ENCODE results near the gene ERI3.

The ERI3 gene

GRCh38 chr1:44347280-44347679 is 7.8 kb downstream of the ERI3 start:
- no peak for DNase-seq

DNA sequence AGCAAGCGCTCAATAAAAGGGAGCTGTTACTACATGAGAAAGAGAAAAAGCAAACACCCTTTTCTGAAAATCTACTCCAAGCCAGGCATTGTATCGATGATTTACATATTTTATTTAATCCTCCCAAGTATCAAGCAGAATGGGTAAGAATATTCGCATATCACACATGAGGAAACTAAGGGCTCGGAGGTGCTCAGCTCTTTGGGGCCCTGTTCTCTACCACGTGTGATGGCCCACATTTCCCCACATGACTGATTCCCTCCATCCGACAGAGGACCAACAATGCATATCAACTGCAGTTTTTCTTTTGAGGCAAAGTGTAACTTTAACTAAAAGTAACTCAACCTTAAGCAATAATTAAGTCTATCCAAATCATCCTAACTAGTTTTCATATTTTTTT is 8.2 kb downstream of the ERI3 start:
- DNase-seq: no peak

GRCh38 chr1:44346184-44346583 is 8.9 kb downstream of the ERI3 start:
- DNase-seq: no peak

DNA sequence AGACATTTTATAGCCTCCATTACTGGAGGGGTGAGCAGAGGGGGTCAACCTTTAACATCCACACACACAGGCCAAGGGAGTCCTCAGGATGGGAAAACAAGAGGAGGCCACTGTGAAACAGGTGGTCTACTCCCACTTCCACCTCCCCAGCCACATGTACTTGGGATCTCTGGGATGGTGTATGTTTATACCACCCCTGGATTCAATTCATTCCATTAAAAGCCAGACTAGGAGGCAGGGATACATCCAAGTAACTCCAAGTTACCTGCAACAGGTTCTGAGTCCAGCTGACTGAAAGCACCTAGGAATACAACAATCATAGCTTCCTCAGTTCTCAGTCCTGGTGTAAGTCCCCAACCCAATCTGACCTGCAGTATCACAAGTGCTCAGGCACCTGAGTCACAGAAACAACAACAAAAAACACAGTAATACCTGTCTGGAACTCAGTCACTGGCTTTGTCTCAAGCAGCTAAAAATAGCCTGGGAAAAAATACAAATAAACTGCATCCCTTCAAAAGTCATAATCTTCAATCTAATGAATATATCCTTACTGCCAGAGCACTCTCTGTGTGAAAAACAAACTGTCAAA is 9.8 kb downstream of the ERI3 start:
- no peak for DNase-seq

DNA sequence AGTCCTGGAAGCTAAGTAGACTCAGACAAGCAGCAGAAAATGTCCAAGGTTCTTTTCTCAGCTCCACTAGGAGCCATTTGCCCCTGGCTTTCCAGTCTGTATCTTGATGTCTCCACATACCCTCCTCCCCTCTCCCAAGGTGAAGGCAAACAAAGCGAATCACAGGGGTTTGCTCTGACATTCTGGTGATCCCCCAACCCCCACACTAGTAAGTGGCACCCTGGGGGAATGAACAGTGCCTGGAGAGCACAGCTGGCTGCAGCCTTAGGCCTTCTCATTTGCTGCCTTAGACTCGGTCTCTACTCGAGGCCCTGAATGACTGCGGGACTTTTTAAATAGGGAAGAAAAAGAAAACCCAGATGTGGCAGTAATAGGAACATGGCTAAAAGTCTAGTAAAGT is 15.3 kb downstream of the ERI3 start:
- no peak for DNase-seq

GRCh38 chr1:44338136-44338535 is 16.9 kb downstream of the ERI3 start:
- no peak for DNase-seq

GRCh38 chr1:44336668-44337067 is 18.4 kb downstream of the ERI3 start:
- DNase-seq: no peak

GRCh38 chr1:44334968-44335367 is 20.1 kb downstream of the ERI3 start:
- no peak for DNase-seq

DNA sequence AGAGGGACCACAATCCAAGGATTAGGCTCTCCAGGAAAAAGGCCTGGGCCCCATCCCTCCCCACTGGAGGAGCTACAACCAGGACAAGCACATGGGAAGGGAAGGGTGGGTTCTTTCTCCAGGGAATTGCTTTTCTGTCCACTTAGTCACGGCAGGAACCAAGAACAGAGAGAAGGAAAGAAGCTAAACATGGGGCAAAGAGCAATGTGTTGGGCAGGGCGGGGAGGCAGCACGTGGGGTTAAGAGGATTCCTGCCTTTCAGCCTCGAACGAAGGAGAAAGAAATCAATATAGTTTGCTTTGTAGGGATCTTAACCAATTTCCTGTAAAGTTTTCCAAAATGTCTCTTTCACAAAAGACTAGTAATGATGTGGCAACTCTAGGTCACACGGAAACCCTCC is 21.7 kb downstream of the ERI3 start:
- DNase-seq: no peak

GRCh38 chr1:44332505-44332904 is 22.6 kb downstream of the ERI3 start:
- no peak for DNase-seq

- no peak for DNase-seq
Measured at GRCh38 chr1:44330935-44331334, 24.1 kb downstream of the ERI3 start.

- DNase-seq: no peak
Measured at GRCh38 chr1:44328671-44329416, 26.2 kb downstream of the ERI3 start.

- DNase-seq: no peak
Measured at GRCh38 chr1:44327679-44328491, 27.2 kb downstream of the ERI3 start.

DNA sequence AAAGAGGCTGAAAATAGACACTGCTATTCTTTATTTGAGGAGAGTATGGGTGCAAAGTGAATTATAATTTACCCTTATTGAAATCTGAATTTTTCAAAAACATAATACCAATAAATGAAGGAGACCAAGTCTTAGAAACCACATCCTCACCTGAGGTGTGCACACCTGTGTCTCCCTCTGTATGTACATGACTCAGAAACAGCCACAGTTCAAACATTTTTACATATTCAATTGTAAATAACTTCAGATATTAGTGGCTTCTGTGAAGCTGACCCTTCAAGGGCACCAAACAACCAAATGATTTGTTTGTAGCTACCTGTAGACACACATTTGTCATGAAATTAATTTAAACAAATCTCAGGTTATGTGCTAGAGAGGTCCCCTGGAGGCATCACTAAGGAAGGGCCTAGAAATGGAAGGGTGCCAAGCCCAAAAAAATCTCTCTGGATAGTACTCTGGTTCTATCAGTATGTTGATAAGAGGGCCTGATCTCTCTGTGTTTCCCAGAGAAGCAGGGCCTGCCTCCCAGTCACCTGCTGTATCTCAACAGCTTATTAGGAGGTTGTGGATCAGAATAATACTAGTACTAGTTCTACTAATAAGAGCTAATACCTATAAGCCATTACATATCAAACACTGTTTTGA is 28.1 kb downstream of the ERI3 start:
- DNase-seq: no peak

GRCh38 chr1:44326024-44326701 is 28.9 kb downstream of the ERI3 start:
- no peak for DNase-seq

GRCh38 chr1:44323947-44324346 is 31.1 kb downstream of the ERI3 start:
- DNase-seq: no peak

DNA sequence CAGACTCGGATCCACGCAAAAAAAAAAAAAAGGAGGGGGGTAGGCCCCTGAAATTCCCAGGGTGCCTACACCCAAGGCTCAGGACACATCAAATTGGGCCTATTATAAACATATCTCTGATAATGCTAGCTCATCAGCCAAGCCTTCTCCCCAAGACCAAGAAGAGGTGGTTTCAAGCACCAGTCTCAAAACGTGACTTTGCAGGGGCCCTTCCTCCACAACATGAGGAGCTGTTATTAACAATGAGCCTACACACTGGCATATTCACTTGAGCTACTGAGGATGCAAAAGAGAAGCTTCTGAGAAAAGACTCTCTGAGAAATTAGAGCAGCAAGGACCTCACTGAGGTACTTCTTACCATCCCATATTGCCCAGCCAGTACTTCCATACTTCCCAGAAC is 32.7 kb downstream of the ERI3 start:
- no peak for DNase-seq

GRCh38 chr1:44321466-44321865 is 33.6 kb downstream of the ERI3 start:
- DNase-seq: no peak

DNA sequence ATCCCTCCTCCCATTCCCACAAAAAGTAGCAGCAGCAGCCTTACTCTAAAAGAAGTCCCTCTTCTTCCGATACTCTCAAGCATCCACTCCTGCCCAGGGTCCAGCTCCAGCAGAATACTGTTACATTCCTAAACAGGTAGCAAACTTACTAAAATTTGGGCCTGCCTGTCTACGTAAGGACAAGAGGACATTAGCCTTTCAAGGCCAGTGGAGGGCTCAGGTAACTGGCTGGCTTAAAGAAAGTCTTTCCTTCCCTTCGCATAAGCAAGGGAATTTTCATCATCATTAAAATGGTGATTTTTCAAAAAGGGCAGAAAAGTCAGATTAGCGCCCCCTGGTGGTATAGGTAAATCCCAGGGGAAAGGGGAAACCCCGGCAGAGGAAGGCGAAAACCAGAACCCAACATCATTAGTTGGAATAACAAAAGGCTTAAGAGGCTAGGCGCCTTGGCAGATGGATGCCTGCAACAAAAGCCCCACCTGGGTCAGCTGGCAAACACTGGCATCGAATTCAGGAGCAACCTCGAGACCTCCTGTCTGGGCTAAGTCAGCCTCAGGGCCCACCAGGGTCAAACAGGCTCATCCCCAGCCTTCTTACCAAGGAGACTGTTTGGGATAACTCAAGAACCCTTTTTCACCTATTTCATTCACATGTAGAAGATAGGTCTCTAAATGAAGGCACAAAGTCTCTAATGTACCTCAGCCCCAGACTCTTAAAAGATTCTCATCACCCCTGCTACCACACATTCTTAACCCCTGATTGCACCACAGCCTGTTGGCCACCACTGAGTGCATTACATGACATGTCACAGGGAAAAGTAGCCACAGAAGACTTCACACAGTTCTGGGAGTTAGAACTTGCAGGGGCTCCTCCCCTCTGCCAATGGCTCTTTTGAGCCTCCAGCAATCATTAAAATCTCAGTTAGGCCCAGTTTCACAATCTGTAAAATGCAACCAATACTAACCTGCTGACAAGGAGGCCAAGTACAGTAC is 36.7 kb downstream of the ERI3 start:
- DNase-seq: no peak

- DNase-seq: no peak
Measured at GRCh38 chr1:44316231-44316759, 38.8 kb downstream of the ERI3 start.

- no peak for DNase-seq
Measured at GRCh38 chr1:44315521-44315920, 39.5 kb downstream of the ERI3 start.
